Ascending aorta (tissue), 2 donors: ENCODE measurements around the gene SRPX2. TPM values are rescaled to one million over a fixed set of nuclear protein-coding genes. Genes with fewer than 3 reads are reported as not detected.

ENCODE experiments used
- DNase-seq, 2 donors: peaks; one replicate each; pipeline ENCODE4 v3.0.0-alpha.2; 2019; ENCODE audit warnings: low spot score in 2 of 2
- H3K27ac ChIP-seq, 2 donors: fragments of 200-600 bp; sonication (generic); one replicate each; pipeline ENCODE4 v1.5.1; 2016 to 2017; ENCODE audit warnings: mild to moderate bottlenecking in 1 of 2
- H3K27me3 ChIP-seq: fragments of 200-600 bp; sonication (generic); one replicate; pipeline ENCODE4 v1.5.1; 2017
- H3K36me3 ChIP-seq, 2 donors: fragments of 200-600 bp; sonication (generic); one replicate each; pipeline ENCODE4 v1.5.1; 2016
- H3K4me1 ChIP-seq, 2 donors: fragments of 200-600 bp; sonication (generic); one replicate each; pipeline ENCODE4 v1.5.1; 2016 to 2017; ENCODE audit warnings: mild to moderate bottlenecking in 1 of 2
- H3K4me3 ChIP-seq, 2 donors: fragments of 200-600 bp; sonication (generic); one replicate each; pipeline ENCODE4 v1.5.1; 2016 to 2017; ENCODE audit warnings: mild to moderate bottlenecking in 1 of 2
- H3K9me3 ChIP-seq, 2 donors: fragments of 200-600 bp; sonication (generic); one replicate each; pipeline ENCODE4 v1.5.1; 2016
- intact Hi-C: fragments of 100-400 bp; cut with DNase I; formaldehyde crosslinking; loops from one replicate; pipeline ENCODE4 v1.15.1; 2023
- total RNA-seq: library from RNA; depleted of rRNA; stranded (reverse); fragments of >200 nt; gene quantifications from one replicate; pipeline ENCODE4 v1.1.0, GENCODE V29; 2016
- TF ChIP-seq, protein P1 (sequence below), 3 experiments: fragments of 200-600 bp in 2 of 3; fragments of 450-650 bp in 1 of 3; sonication (generic) in 2 of 3; IDR thresholded peaks; one replicate each; pipeline ENCODE4 v1.5.1; 2016 to 2019; ENCODE audit warnings: antibody characterized with exemption in 3 of 3, mild to moderate bottlenecking in 1 of 3, moderate library complexity in 1 of 3

Gene SRPX2
- total RNA-seq, 1 donor from 2014 or later: 25.0 TPM

DNA sequence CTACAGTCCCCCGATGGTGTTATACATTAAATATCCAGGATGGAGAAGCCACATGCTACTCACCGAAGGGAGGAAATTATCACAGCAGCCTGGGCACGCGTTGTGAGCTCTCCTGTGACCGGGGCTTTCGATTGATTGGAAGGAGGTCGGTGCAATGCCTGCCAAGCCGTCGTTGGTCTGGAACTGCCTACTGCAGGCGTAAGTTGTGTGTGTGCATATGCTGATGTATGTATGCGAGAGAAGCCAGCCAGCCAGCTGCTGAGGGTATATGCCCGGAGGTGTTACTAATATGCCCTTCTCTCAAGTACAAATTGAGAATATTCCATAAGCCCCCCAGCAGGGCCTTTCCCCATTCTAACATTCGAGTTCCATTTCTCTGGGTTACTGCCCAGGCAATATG, 18.2 kb downstream of the SRPX2 start:
- Histone ChIP-seq H3K36me3 (peaks cover 0 to 3% of the 10 kb centered on the region in 2 donors), H3K4me3 (no peak overlapping the region), H3K27me3 (no peaks in the 10 kb centered on the region), H3K9me3 (no peaks in the 10 kb centered on the region), H3K27ac (no peak overlapping the region), H3K4me1 (no peaks in the 10 kb centered on the region)
- TF ChIP-seq, protein P1, sequence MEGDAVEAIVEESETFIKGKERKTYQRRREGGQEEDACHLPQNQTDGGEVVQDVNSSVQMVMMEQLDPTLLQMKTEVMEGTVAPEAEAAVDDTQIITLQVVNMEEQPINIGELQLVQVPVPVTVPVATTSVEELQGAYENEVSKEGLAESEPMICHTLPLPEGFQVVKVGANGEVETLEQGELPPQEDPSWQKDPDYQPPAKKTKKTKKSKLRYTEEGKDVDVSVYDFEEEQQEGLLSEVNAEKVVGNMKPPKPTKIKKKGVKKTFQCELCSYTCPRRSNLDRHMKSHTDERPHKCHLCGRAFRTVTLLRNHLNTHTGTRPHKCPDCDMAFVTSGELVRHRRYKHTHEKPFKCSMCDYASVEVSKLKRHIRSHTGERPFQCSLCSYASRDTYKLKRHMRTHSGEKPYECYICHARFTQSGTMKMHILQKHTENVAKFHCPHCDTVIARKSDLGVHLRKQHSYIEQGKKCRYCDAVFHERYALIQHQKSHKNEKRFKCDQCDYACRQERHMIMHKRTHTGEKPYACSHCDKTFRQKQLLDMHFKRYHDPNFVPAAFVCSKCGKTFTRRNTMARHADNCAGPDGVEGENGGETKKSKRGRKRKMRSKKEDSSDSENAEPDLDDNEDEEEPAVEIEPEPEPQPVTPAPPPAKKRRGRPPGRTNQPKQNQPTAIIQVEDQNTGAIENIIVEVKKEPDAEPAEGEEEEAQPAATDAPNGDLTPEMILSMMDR (IDR thresholded peaks at IDR 0.05): no peak
- intact Hi-C loops: no loop called here
- no peak for DNase-seq

DNA sequence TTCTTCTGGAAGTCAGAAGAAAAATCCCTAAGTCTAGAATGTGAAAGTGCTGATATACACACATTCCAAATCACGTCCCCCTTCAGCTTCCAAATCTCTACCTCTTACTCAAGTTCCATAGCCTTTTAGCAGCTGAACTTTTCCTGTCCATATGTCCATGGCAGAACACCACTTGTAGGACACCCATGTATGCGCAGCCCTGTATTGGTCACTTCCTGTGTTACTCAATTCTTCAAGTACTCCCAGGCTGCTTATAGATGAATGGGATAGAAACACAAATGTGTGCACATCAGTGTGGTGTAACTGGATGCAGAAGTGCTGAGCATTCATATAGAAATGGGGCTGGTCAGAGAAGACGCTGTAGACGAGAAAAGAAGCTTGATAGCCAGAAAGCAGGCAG, 18.8 kb downstream of the SRPX2 start:
- H3K4me3 ChIP-seq: no peak overlapping the region
- TF ChIP-seq, protein P1 (IDR thresholded peaks at IDR 0.05): no peak
- no peaks in the 10 kb centered on the region for H3K9me3 ChIP-seq
- intact Hi-C loops: no loop called here
- no peak overlapping the region for H3K27ac ChIP-seq
- H3K4me1 ChIP-seq: no peaks in the 10 kb centered on the region
- no peak for DNase-seq
- H3K36me3 ChIP-seq: peaks cover 0 to 4% of the 10 kb centered on the region in 2 donors
- H3K27me3 ChIP-seq: no peaks in the 10 kb centered on the region

DNA sequence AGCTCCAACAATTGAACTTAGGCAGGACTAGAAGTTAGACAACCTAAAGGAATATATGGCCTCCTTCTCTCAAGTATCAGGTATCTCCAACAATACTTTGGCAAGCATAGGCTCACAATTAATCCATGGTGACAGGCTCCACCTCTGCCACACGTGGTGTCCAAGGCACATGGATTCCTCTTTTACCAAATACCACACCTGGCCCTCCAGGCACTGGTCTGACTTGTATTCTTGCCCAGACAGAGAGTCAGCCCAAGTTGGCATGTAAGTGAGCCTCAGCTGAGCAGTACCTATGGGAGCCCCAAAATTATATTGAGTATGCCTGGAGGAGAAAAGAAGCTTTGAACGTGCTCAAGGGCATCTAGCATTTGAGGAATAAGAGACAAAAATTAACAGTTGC, 19.6 kb downstream of the SRPX2 start:
- Histone ChIP-seq H3K36me3 (peaks cover 0 to 4% of the 10 kb centered on the region in 2 donors), H3K4me1 (no peaks in the 10 kb centered on the region), H3K27me3 (no peaks in the 10 kb centered on the region), H3K9me3 (no peaks in the 10 kb centered on the region), H3K4me3 (no peak overlapping the region), H3K27ac (no peak overlapping the region)
- DNase-seq: no peak
- intact Hi-C loops: no loop called here
- TF ChIP-seq, protein P1 (IDR thresholded peaks at IDR 0.05): no peak

DNA sequence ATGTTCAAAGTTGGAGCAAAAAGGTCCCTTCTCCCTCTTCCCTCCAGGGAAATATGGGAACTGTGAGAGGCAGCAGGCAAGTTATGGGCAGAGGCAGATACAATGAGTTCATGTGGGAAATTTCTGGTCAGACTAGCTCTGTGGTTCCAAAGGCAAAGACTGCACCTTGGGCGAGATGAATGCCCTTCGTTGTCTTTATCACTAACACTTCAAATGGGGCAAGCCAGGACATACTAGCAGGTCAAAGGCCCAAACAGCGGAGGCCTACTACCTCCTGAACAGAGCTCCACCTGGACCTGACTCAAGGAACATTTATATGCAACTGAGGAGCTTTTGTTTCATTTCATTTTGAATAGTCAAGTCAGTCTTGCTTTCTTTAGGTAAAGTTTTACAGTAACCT, 29.0 kb downstream of the SRPX2 start:
- Histone ChIP-seq H3K4me3 (no peak overlapping the region), H3K36me3 (peaks cover 0 to 7% of the 10 kb centered on the region in 2 donors), H3K27ac (no peak overlapping the region), H3K9me3 (no peaks in the 10 kb centered on the region), H3K27me3 (no peaks in the 10 kb centered on the region), H3K4me1 (no peaks in the 10 kb centered on the region)
- TF ChIP-seq, protein P1 (IDR thresholded peaks at IDR 0.05): no peak
- no peak for DNase-seq
- intact Hi-C loops: loop anchor here (5.0 kb wide), 1 partner anchor 94 kb away; no protein-coding TSS in a partner anchor

DNA sequence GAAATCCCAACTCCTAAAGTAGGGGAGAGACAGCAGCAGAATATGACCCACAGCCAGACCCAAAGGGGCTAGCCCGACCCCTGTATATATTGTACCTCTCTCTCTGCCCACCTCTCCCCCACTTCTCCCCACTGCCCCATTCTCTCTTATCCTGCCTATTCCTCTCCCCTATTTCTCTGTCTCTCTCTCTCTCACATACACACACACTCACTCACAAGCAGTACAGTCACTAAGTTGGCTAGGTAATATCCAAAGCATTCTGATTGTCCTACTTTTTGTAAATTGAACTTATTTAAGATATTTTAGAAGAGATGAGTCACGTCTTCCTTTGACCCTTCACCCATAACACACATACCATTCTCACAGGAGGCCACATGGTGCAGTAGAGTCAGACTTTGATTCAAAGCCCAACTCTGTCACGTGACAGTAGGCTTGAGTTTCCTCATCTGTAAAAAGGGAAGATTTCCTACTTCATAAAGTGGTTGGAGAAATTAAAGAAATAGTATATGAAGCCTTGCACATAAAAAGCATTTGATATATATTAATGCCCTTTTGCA, 29.5 kb downstream of the SRPX2 start:
- intact Hi-C loops: loop anchor here (5.0 kb wide), 1 partner anchor 94 kb away; no protein-coding TSS in a partner anchor
- Histone ChIP-seq H3K9me3 (no peaks in the 10 kb centered on the region), H3K4me1 (no peaks in the 10 kb centered on the region), H3K27me3 (no peaks in the 10 kb centered on the region), H3K4me3 (no peak overlapping the region), H3K36me3 (peaks cover 0 to 7% of the 10 kb centered on the region in 2 donors), H3K27ac (no peak overlapping the region)
- TF ChIP-seq, protein P1 (IDR thresholded peaks at IDR 0.05): no peak
- no peak for DNase-seq
